Fibroblast of lung (primary cell): Measurements from ENCODE around the gene CES3. TPM values are rescaled to one million over a fixed set of nuclear protein-coding genes. Genes with fewer than 3 reads are reported as not detected.
"Not testable (repeated sequence)": the region's sequence is repeated elsewhere in the genome, so short reads cannot be mapped to it uniquely, and the experiment has no call there.

Experiments used
- DNase-seq, 2 donors: peaks; one replicate each; pipeline versions ENCODE4 v3.0.0 to v3.0.0-alpha.2; 2010; ENCODE audit warnings: low read depth in 2 of 2
- H2AFZ ChIP-seq: 2 replicates; pipeline ENCODE4 v1.5.1; 2012; ENCODE audit warnings: low read length, control low read depth, inconsistent platforms
- H3K27ac ChIP-seq: 2 replicates; pipeline ENCODE4 v1.5.1; 2011; ENCODE audit warnings: low read length, control low read depth; ENCODE audit not compliant: insufficient read depth
- H3K27me3 ChIP-seq: 2 replicates; pipeline ENCODE4 v1.5.1; 2011; ENCODE audit warnings: mild to moderate bottlenecking, low read length; ENCODE audit not compliant: control insufficient read depth, insufficient read depth
- H3K36me3 ChIP-seq: 2 replicates; pipeline ENCODE4 v1.5.1; 2011; ENCODE audit warnings: low read length; ENCODE audit not compliant: control insufficient read depth, insufficient read depth
- H3K4me1 ChIP-seq: 2 replicates; pipeline ENCODE4 v1.5.1; 2011; ENCODE audit warnings: low read length; ENCODE audit not compliant: control insufficient read depth, insufficient read depth; ENCODE audit errors: extremely low read depth
- H3K4me2 ChIP-seq: 2 replicates; pipeline ENCODE4 v1.5.1; 2011; ENCODE audit warnings: low read length, control low read depth; ENCODE audit not compliant: insufficient read depth; ENCODE audit errors: extremely low read depth
- H3K4me3 ChIP-seq, 4 experiments: fragments of 200-600 bp in 1 of 4; sonication (generic) in 1 of 4; replicated peaks in 1 of 4; 2 replicates each; pipeline ENCODE4 v1.5.1; 2011 to 2016; ENCODE audit warnings: low read length in 4 of 4, low read depth in 3 of 4, mild to moderate bottlenecking in 3 of 4, control low read depth in 2 of 4, inconsistent platforms in 1 of 4, mixed read lengths in 1 of 4; ENCODE audit not compliant: insufficient read depth in 1 of 4; ENCODE audit errors: control extremely low read depth in 1 of 4
- H3K79me2 ChIP-seq: 2 replicates; pipeline ENCODE4 v1.5.1; 2012; ENCODE audit warnings: mild to moderate bottlenecking, low read length, inconsistent platforms; ENCODE audit not compliant: control insufficient read depth, insufficient read depth
- H3K9ac ChIP-seq: 2 replicates; pipeline ENCODE4 v1.5.1; 2011; ENCODE audit warnings: mild to moderate bottlenecking, low read length, control low read depth; ENCODE audit not compliant: insufficient read depth
- H3K9me3 ChIP-seq: 2 replicates; pipeline ENCODE4 v1.5.1; 2012; ENCODE audit warnings: low read depth, low read length; ENCODE audit not compliant: control insufficient read depth, insufficient read depth
- H4K20me1 ChIP-seq: 2 replicates; pipeline ENCODE4 v1.5.1; 2011; ENCODE audit warnings: low read length; ENCODE audit not compliant: control insufficient read depth, insufficient read depth; ENCODE audit errors: extremely low read depth
- EZH2 ChIP-seq: IDR thresholded peaks from 2 replicates; pipeline ENCODE4 v1.5.1; 2012; ENCODE audit warnings: low read length, control low read depth, mild to moderate bottlenecking; ENCODE audit errors: missing control alignments
- polyA plus RNA-seq, 2 donors: library from polyadenylated mRNA; depleted of rRNA in 1 of 2; stranded (reverse) in 1 of 2; unstranded in 1 of 2; fragments of >200 nt; gene quantifications; 2 replicates each; pipeline ENCODE4 v1.2.1, GENCODE V29; 2011 to 2012; ENCODE audit warnings: missing spikeins in 1 of 2
- total RNA-seq: library from RNA; depleted of rRNA; stranded (reverse); fragments of >200 nt; gene quantifications from 2 replicates; pipeline ENCODE4 v1.2.1, GENCODE V29; 2014
- TF ChIP-seq, protein P1 (sequence below), 2 donors: IDR thresholded peaks in 1 of 2; conservative IDR thresholded peaks in 1 of 2; 1 replicate in 1 of 2; 2 replicates in 1 of 2; pipeline ENCODE4 v1.5.1; 2011 to 2012; ENCODE audit warnings: low read length in 2 of 2, control low read depth in 1 of 2, inconsistent platforms in 1 of 2, low read depth in 1 of 2, mild to moderate bottlenecking in 1 of 2

Gene CES3
- total and polyA plus RNA-seq, 2 donors (not counting 1 experiment from before 2014, with no cell fraction given), result 0.01 to 1.3 TPM

DNA sequence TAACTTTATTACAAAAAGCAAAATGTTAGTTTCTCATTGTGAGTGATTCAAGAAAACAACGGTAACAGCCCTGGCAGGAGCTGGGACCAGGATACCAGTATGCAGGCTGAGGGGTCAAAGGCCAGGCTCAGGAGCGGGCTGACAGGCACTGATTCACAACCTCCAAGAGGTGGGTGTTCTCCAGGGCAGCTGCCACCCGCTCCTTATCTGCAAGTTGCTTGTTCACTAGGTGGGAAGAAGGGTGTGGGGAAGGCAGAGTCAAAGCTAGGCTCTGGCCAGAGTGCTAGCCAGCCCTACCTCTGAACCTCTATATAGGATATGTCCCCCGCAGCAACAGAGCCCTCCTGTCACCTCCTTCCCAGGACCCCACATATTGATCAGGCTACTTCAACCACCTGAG lies 29.0 kb upstream of the CES3 start:
- no peaks in the 10 kb centered on the region for H3K36me3 ChIP-seq
- H2AFZ ChIP-seq, result no peak overlapping the region
- no peak overlapping the region for H3K4me2 ChIP-seq
- H3K9ac ChIP-seq, result no peak overlapping the region
- TF ChIP-seq, protein P1, sequence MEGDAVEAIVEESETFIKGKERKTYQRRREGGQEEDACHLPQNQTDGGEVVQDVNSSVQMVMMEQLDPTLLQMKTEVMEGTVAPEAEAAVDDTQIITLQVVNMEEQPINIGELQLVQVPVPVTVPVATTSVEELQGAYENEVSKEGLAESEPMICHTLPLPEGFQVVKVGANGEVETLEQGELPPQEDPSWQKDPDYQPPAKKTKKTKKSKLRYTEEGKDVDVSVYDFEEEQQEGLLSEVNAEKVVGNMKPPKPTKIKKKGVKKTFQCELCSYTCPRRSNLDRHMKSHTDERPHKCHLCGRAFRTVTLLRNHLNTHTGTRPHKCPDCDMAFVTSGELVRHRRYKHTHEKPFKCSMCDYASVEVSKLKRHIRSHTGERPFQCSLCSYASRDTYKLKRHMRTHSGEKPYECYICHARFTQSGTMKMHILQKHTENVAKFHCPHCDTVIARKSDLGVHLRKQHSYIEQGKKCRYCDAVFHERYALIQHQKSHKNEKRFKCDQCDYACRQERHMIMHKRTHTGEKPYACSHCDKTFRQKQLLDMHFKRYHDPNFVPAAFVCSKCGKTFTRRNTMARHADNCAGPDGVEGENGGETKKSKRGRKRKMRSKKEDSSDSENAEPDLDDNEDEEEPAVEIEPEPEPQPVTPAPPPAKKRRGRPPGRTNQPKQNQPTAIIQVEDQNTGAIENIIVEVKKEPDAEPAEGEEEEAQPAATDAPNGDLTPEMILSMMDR (conservative IDR thresholded peaks at IDR 0.05 in 1 of 2, IDR thresholded peaks at IDR 0.05 in 1 of 2; ENCODE audit: low read depth in 1 of 2, low read length in 2 of 2), result no peak
- TF ChIP-seq EZH2, result no peak
- H3K27me3 ChIP-seq, result no peaks in the 10 kb centered on the region
- peaks cover 31% of the 10 kb centered on the region for H3K79me2 ChIP-seq
- no peaks in the 10 kb centered on the region for H4K20me1 ChIP-seq
- H3K4me3 ChIP-seq, result no peak overlapping the region
- H3K9me3 ChIP-seq, result no peaks in the 10 kb centered on the region
- peaks cover 22% of the 10 kb centered on the region for H3K4me1 ChIP-seq
- H3K27ac ChIP-seq, result no peak overlapping the region
- DNase-seq, result no peak

DNA sequence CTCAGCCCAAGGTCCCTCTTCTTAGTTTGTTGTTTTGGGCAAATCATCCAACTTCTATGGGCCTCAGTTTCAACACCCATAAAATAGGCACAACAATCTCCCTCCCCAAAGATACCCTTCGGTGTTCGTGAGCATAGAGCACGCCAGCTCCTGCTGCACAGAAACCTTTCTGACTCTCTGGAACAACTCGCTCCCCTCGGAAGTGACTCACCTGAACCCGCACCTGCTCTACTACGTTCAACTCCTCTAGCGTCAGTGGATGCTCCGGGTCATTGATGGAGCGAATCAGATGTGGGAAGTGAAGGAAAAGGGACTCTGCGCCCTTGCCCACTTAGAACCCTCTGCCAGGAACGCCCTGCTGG lies 27.3 kb upstream of the CES3 start:
- Histone ChIP-seq H3K27me3 (no peaks in the 10 kb centered on the region), H3K4me1 (peaks cover 7% of the 10 kb centered on the region), H3K79me2 (peaks cover 33% of the 10 kb centered on the region), H3K4me2 (peak overlapping the region; percentile 95), H3K9me3 (no peaks in the 10 kb centered on the region), H3K4me3 (peak overlapping the region; percentile 87 to 95 (median 92)), H2AFZ (peak overlapping the region; percentile 49), H4K20me1 (no peaks in the 10 kb centered on the region), H3K27ac (peak overlapping the region; percentile 97), H3K9ac (peak overlapping the region; percentile 95), H3K36me3 (peaks cover 3% of the 10 kb centered on the region)
- TF ChIP-seq, protein P1 (conservative IDR thresholded peaks at IDR 0.05 in 1 of 2, IDR thresholded peaks at IDR 0.05 in 1 of 2; ENCODE audit: low read depth in 1 of 2, low read length in 2 of 2), result no peak
- no peak for TF ChIP-seq EZH2
- no peak for DNase-seq

DNA sequence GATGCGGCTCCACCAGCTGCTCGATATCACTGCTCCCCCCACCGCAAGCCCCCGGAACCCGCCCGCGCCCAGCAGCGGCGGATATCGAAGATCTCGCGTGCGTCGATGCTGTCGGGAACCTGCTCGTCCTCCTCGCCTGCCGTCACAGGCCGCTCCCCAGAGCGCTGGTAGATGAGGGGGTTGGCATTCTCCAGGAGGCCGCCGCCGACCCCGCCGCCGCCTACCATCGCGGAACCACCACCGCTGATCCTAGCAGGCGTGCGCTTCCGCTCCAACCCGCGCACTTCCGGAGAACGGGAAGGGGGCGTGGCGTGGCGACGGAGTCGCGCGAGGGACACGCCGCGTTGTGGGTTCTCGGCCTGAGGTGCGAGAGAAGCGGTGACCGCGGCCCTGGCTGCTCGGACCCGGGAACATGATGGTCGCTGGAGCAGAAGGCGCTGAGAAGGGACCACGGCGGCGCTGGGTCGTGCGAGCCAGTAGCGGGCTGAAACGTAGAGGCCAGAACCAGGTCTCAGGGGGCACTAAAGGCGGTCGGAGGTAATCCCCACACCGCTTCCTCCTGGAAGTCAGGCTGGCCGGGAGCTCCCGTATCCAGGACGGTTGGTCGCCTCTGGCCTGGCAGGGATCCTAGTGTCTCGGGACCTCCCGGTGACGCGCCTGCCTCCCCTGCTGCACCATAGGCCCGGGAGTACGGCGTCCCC lies 26.8 kb upstream of the CES3 start, which contains the start of gene CIAO2B:
TSS of gene CIAO2B (minus strand) at position 265 of the 701 bp plus-strand sequence. CDS start at position 227, 38 bp downstream.
- H3K9me3 ChIP-seq, result no peaks in the 10 kb centered on the region
- no peaks in the 10 kb centered on the region for H4K20me1 ChIP-seq
- H3K27me3 ChIP-seq, result no peaks in the 10 kb centered on the region
- peaks cover 3% of the 10 kb centered on the region for H3K36me3 ChIP-seq
- H3K9ac ChIP-seq, result peak within 1 kb of the TSS; percentile 95
- peak; percentile 82 to 84 for DNase-seq
- H3K4me2 ChIP-seq, result peak within 1 kb of the TSS; percentile 95
- H3K4me1 ChIP-seq, result peaks cover 6% of the 10 kb centered on the region
- peak within 1 kb of the TSS; percentile 97 for H3K27ac ChIP-seq
- peak within 1 kb of the TSS; percentile 87 to 95 (median 92) for H3K4me3 ChIP-seq
- TF ChIP-seq EZH2, result no peak
- TF ChIP-seq, protein P1 (conservative IDR thresholded peaks at IDR 0.05 in 1 of 2, IDR thresholded peaks at IDR 0.05 in 1 of 2; ENCODE audit: low read depth in 1 of 2, low read length in 2 of 2), result no peak
- H3K79me2 ChIP-seq, result peaks cover 33% of the 10 kb centered on the region
- peak within 1 kb of the TSS; percentile 91 for H2AFZ ChIP-seq

DNA sequence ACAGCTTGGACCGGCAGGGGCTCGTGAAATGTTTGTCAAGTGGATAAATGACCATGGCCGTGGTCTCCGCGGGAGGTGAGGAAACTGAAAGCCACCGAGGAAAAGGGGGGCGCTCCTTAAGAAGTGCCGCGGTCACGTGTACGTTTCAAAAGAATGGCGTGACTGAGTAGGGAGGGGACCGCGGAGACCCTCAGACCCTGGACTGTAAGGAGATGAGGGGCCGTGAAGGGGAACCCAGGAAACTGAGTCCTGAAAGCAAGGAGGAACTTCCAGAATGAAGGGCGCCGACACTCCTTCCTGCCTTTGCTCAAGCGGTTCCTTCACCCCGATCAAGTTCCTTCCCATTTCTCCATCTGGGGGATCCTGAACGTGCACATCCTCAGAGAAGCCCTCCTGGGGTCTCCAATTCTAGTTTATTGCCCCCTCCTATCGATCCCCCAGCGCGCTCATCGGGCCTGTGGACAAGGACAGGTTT lies 26.2 kb upstream of the CES3 start:
- Histone ChIP-seq H3K79me2 (peaks cover 33% of the 10 kb centered on the region), H2AFZ (peak overlapping the region; percentile 91)

More for the DNA sequence above, 26.2 kb upstream of the CES3 start:
- Histone ChIP-seq H3K4me2 (peak overlapping the region; percentile 94), H3K4me3 (peak overlapping the region; percentile 87 to 95 (median 92)), H3K9ac (peak overlapping the region; percentile 95), H3K27ac (peak overlapping the region; percentile 97)
- DNase-seq, result peak in 1 of 2 donors; percentile 9
- H3K27me3 ChIP-seq, H3K36me3 ChIP-seq, H3K9me3 ChIP-seq, H4K20me1 ChIP-seq, H3K4me1 ChIP-seq: not testable (repeated sequence)
